Measurements from ENCODE around the gene RASSF1.

DNA sequence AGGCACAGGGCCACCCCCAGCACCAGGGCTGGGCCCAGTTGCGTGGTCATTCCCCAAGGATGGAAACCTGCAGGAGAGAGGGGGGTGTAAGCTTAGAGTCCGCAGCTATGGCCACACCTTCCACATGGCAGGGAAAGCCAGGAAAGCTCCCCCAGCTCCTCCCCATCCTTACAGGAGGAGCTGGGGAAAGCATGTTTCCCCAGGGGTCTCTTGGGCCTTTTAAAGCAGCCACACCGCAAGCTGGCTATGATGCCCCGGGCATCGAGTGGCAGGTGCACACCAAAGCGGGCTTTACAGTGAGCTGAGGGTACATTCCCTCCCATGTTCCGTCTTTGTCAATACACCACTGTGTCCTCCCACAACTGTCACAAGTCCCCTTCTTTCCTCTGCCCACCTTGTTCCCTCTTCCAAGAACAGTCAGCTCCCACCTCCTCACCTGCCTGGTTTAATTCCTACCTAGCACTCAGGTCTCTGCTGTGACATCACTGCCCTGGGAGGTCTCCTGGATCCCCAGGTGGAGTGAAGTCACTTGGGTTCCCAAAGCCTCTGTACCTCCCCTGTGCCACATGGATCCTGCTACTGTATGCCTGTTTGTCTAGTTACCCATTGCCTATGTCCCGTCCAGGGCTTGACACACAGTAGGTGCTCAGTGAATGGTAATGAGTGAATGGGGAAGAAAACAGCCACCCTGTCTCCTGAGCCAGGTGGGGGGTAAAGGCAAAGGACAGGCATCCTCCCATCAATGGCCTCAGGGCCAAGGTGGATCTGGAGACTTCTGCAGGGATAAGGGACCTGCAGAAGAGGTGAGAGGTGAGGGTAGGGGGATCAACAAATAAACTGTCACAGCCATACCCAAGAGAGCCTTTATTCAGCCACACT, 44.8 kb downstream of the RASSF1 start:
- TF ChIP-seq, protein P1, sequence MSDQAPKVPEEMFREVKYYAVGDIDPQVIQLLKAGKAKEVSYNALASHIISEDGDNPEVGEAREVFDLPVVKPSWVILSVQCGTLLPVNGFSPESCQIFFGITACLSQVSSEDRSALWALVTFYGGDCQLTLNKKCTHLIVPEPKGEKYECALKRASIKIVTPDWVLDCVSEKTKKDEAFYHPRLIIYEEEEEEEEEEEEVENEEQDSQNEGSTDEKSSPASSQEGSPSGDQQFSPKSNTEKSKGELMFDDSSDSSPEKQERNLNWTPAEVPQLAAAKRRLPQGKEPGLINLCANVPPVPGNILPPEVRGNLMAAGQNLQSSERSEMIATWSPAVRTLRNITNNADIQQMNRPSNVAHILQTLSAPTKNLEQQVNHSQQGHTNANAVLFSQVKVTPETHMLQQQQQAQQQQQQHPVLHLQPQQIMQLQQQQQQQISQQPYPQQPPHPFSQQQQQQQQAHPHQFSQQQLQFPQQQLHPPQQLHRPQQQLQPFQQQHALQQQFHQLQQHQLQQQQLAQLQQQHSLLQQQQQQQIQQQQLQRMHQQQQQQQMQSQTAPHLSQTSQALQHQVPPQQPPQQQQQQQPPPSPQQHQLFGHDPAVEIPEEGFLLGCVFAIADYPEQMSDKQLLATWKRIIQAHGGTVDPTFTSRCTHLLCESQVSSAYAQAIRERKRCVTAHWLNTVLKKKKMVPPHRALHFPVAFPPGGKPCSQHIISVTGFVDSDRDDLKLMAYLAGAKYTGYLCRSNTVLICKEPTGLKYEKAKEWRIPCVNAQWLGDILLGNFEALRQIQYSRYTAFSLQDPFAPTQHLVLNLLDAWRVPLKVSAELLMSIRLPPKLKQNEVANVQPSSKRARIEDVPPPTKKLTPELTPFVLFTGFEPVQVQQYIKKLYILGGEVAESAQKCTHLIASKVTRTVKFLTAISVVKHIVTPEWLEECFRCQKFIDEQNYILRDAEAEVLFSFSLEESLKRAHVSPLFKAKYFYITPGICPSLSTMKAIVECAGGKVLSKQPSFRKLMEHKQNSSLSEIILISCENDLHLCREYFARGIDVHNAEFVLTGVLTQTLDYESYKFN (CRISPR knock-in tag; conservative IDR thresholded peaks at IDR 0.05), result no peak
- no peak for TF ChIP-seq ZNF10 (CRISPR knock-in tag; IDR thresholded peaks at IDR 0.05; ENCODE audit: borderline replicate concordance, low read depth)
- TF ChIP-seq, protein P2, sequence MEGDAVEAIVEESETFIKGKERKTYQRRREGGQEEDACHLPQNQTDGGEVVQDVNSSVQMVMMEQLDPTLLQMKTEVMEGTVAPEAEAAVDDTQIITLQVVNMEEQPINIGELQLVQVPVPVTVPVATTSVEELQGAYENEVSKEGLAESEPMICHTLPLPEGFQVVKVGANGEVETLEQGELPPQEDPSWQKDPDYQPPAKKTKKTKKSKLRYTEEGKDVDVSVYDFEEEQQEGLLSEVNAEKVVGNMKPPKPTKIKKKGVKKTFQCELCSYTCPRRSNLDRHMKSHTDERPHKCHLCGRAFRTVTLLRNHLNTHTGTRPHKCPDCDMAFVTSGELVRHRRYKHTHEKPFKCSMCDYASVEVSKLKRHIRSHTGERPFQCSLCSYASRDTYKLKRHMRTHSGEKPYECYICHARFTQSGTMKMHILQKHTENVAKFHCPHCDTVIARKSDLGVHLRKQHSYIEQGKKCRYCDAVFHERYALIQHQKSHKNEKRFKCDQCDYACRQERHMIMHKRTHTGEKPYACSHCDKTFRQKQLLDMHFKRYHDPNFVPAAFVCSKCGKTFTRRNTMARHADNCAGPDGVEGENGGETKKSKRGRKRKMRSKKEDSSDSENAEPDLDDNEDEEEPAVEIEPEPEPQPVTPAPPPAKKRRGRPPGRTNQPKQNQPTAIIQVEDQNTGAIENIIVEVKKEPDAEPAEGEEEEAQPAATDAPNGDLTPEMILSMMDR (CRISPR knock-in tag; IDR thresholded peaks at IDR 0.05), result no peak
- no peak for TF ChIP-seq ZNF567 (CRISPR knock-in tag; IDR thresholded peaks at IDR 0.05; ENCODE audit: borderline replicate concordance)
- no peak for TF ChIP-seq POLR2A (IDR thresholded peaks at IDR 0.05; ENCODE audit: insufficient read depth in 1 of 2, low read depth in 2 of 2, low read length in 2 of 2)
- no peak for TF ChIP-seq KDM5A (IDR thresholded peaks at IDR 0.05; ENCODE audit: borderline replicate concordance, low read length)
- no peak for TF ChIP-seq ZNF143 (CRISPR knock-in tag; IDR thresholded peaks at IDR 0.05)
- no peak for TF ChIP-seq ZNF891 (CRISPR knock-in tag; IDR thresholded peaks at IDR 0.05)
- no peak for TF ChIP-seq GTF2F1 (IDR thresholded peaks at IDR 0.05; ENCODE audit: low read length)
